ENCODE results near the gene B3GALNT2.

DNA sequence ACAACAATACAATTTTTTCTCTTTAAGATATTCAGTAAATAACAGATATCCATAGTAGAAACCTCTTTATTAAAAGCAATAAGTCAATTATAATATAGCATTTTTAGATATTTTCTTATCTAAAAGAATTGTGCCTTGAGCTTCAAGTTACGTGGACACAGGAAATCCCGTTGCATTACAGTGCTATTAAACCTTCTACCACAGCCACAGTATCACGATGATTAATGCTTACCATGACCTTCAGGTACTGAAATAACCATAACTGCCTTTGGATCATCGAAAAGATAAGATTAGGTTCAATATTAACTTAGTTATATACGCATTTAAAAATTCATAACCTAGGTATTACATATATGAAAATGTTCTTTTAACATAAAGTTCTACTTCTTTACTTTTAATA lies 17.9 kb downstream of the B3GALNT2 start:
- no peak for TF ChIP-seq ZNF274 (IDR thresholded peaks at IDR 0.05; ENCODE audit: low read length)
- no peak for TF ChIP-seq ZNF274 (tag by site-specific recombination; IDR thresholded peaks at IDR 0.05; ENCODE audit: borderline replicate concordance)
- no peak for TF ChIP-seq WT1 (tag by site-specific recombination; IDR thresholded peaks at IDR 0.05)
- TF ChIP-seq ZNF354C (tag by site-specific recombination; IDR thresholded peaks at IDR 0.05; ENCODE audit: borderline replicate concordance, low read depth): no peak
- TF ChIP-seq ZBTB1 (tag by site-specific recombination; IDR thresholded peaks at IDR 0.05): no peak
- TF ChIP-seq, protein P1, sequence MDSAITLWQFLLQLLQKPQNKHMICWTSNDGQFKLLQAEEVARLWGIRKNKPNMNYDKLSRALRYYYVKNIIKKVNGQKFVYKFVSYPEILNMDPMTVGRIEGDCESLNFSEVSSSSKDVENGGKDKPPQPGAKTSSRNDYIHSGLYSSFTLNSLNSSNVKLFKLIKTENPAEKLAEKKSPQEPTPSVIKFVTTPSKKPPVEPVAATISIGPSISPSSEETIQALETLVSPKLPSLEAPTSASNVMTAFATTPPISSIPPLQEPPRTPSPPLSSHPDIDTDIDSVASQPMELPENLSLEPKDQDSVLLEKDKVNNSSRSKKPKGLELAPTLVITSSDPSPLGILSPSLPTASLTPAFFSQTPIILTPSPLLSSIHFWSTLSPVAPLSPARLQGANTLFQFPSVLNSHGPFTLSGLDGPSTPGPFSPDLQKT (IDR thresholded peaks at IDR 0.05; ENCODE audit: borderline replicate concordance, low read depth, low read length): no peak
- TF ChIP-seq ZNF121 (tag by site-specific recombination; IDR thresholded peaks at IDR 0.05): no peak
- TF ChIP-seq ZFHX2 (tag by site-specific recombination; conservative IDR thresholded peaks at IDR 0.05): no peak
- no peak for TF ChIP-seq ZBTB21 (tag by site-specific recombination; IDR thresholded peaks at IDR 0.05)
- no peak for TF ChIP-seq ZBTB20 (tag by site-specific recombination; IDR thresholded peaks at IDR 0.05)
